H9 (cell line): Measurements from ENCODE around the gene NUDT8. TPM values are rescaled to one million over a fixed set of nuclear protein-coding genes. Genes with fewer than 3 reads are reported as not detected.
A peak's percentile ranks its signal among the peaks of the same experiment; 100 is the strongest.

Experiments used
- DNase-seq: peaks from one replicate; pipeline ENCODE4 v3.0.0-alpha.2; 2017
- H2AFZ ChIP-seq: one replicate; pipeline ENCODE4 v1.6.1; 2013; ENCODE audit warnings: mild to moderate bottlenecking, low read length, control low read depth, moderate library complexity
- H2AK5ac ChIP-seq: 2 replicates; pipeline ENCODE4 v1.6.1; 2013; ENCODE audit warnings: low read length, control low read depth, mixed read lengths; ENCODE audit not compliant: insufficient read length
- H2BK120ac ChIP-seq: one replicate; pipeline ENCODE4 v1.6.1; 2013; ENCODE audit warnings: low read depth, mild to moderate bottlenecking, low read length, control low read depth, inconsistent platforms; ENCODE audit not compliant: poor library complexity, severe bottlenecking
- H2BK12ac ChIP-seq: 2 replicates; pipeline ENCODE4 v1.6.1; 2013; ENCODE audit warnings: low read length, control low read depth, mixed read lengths, low read depth; ENCODE audit not compliant: insufficient read length
- H2BK15ac ChIP-seq: 2 replicates; pipeline ENCODE4 v1.6.1; 2013; ENCODE audit warnings: low read depth, low read length, control low read depth
- H2BK20ac ChIP-seq: one replicate; pipeline ENCODE4 v1.6.1; 2013; ENCODE audit warnings: low read depth, mild to moderate bottlenecking, low read length, control low read depth, inconsistent platforms; ENCODE audit not compliant: poor library complexity, severe bottlenecking
- H2BK5ac ChIP-seq: 2 replicates; pipeline ENCODE4 v1.6.1; 2013; ENCODE audit warnings: low read length, control low read depth, mixed read lengths; ENCODE audit not compliant: insufficient read length
- H3K14ac ChIP-seq: 2 replicates; pipeline ENCODE4 v1.6.1; 2013; ENCODE audit warnings: low read length, control low read depth; ENCODE audit not compliant: insufficient read depth
- H3K18ac ChIP-seq: 2 replicates; pipeline ENCODE4 v1.6.1; 2013; ENCODE audit warnings: low read depth, mild to moderate bottlenecking, mixed read lengths, low read length, control low read depth; ENCODE audit not compliant: insufficient read length
- H3K23ac ChIP-seq: 2 replicates; pipeline ENCODE4 v1.6.1; 2013; ENCODE audit warnings: low read length, control low read depth, mixed read lengths, low read depth; ENCODE audit not compliant: insufficient read length
- H3K23me2 ChIP-seq: 2 replicates; pipeline ENCODE4 v1.6.1; 2013; ENCODE audit warnings: low read depth, mild to moderate bottlenecking, mixed read lengths, low read length, control low read depth; ENCODE audit not compliant: insufficient read length, poor library complexity, severe bottlenecking
- H3K27ac ChIP-seq: 2 replicates; pipeline ENCODE4 v1.5.1; 2013; ENCODE audit warnings: low read length, control low read depth, mixed read lengths, low read depth; ENCODE audit not compliant: insufficient read length
- H3K27me3 ChIP-seq: 2 replicates; pipeline ENCODE4 v1.6.1; 2013; ENCODE audit warnings: low read length, control low read depth, inconsistent platforms; ENCODE audit not compliant: insufficient read depth
- H3K4ac ChIP-seq: 2 replicates; pipeline ENCODE4 v1.6.1; 2013; ENCODE audit warnings: low read depth, mild to moderate bottlenecking, control low read depth, inconsistent platforms, low read length, moderate library complexity
- H3K4me1 ChIP-seq: 2 replicates; pipeline ENCODE4 v1.6.1; 2013; ENCODE audit warnings: low read length, control low read depth, inconsistent platforms; ENCODE audit not compliant: insufficient read depth
- H3K4me2 ChIP-seq: 2 replicates; pipeline ENCODE4 v1.6.1; 2013; ENCODE audit warnings: low read length, control low read depth, mixed read lengths; ENCODE audit not compliant: insufficient read length, insufficient read depth
- H3K56ac ChIP-seq: 2 replicates; pipeline ENCODE4 v1.6.1; 2013; ENCODE audit warnings: low read depth, mild to moderate bottlenecking, mixed read lengths, low read length, control low read depth; ENCODE audit not compliant: insufficient read length
- H3K79me1 ChIP-seq: 2 replicates; pipeline ENCODE4 v1.6.1; 2013; ENCODE audit warnings: low read depth, mild to moderate bottlenecking, moderate library complexity, low read length, control low read depth, inconsistent platforms; ENCODE audit not compliant: insufficient read depth, poor library complexity, severe bottlenecking
- H3K79me2 ChIP-seq: 2 replicates; pipeline ENCODE4 v1.6.1; 2013; ENCODE audit warnings: low read length, control low read depth, inconsistent platforms; ENCODE audit not compliant: insufficient read depth
- H3K9ac ChIP-seq: 2 replicates; pipeline ENCODE4 v1.6.1; 2013; ENCODE audit warnings: low read length, control low read depth, mixed read lengths; ENCODE audit not compliant: insufficient read length; ENCODE audit errors: extremely low read depth
- H3K9me3 ChIP-seq: one replicate; pipeline ENCODE4 v1.6.1; 2013; ENCODE audit warnings: low read depth, low read length, inconsistent platforms; ENCODE audit not compliant: control insufficient read depth
- H3T11ph ChIP-seq: one replicate; pipeline ENCODE4 v1.6.1; 2013; ENCODE audit warnings: mild to moderate bottlenecking, low read length, control low read depth, inconsistent platforms
- H4K20me1 ChIP-seq: one replicate; pipeline ENCODE4 v1.6.1; 2013; ENCODE audit not compliant: control insufficient read depth, insufficient read length, insufficient read depth
- H4K5ac ChIP-seq: 2 replicates; pipeline ENCODE4 v1.6.1; 2013; ENCODE audit warnings: low read depth, mild to moderate bottlenecking, mixed read lengths, low read length, control low read depth; ENCODE audit not compliant: insufficient read length
- H4K8ac ChIP-seq: replicated peaks from 2 replicates; pipeline ENCODE4 v1.6.1; 2013; ENCODE audit warnings: low read length, control low read depth, mixed read lengths, low read depth; ENCODE audit not compliant: insufficient read length
- H4K91ac ChIP-seq: 2 replicates; pipeline ENCODE4 v1.6.1; 2013; ENCODE audit warnings: low read depth, mild to moderate bottlenecking, moderate library complexity, mixed read lengths, low read length, control low read depth; ENCODE audit not compliant: insufficient read length
- H3K27ac Mint-ChIP-seq, 3 experiments: 2 replicates in 2 of 3; 3 replicates in 1 of 3; pipeline ENCODE4 v1.8.0; 2020 to 2021; ENCODE audit warnings: mixed read lengths in 3 of 3, mild to moderate bottlenecking in 1 of 3, moderate library complexity in 1 of 3
- H3K27me3 Mint-ChIP-seq: 2 replicates; pipeline ENCODE4 v1.8.0; 2021; ENCODE audit warnings: low read depth, mild to moderate bottlenecking, moderate library complexity, mixed read lengths
- H3K36me3 Mint-ChIP-seq, 3 experiments: 2 replicates in 2 of 3; 3 replicates in 1 of 3; pipeline ENCODE4 v1.8.0; 2020 to 2021; ENCODE audit warnings: low read depth in 3 of 3, mixed read lengths in 3 of 3; ENCODE audit not compliant: insufficient read depth in 1 of 3
- H3K4me1 Mint-ChIP-seq, 2 experiments: 2 replicates each; pipeline ENCODE4 v1.8.0; 2020; ENCODE audit warnings: mixed read lengths in 2 of 2
- H3K4me3 Mint-ChIP-seq, 2 experiments: 2 replicates in 1 of 2; 3 replicates in 1 of 2; pipeline ENCODE4 v1.8.0; 2020 to 2021; ENCODE audit warnings: mild to moderate bottlenecking in 2 of 2, mixed read lengths in 2 of 2, moderate library complexity in 1 of 2
- H3K9me3 Mint-ChIP-seq, 2 experiments: 2 replicates in 1 of 2; 3 replicates in 1 of 2; pipeline ENCODE4 v1.8.0; 2020; ENCODE audit warnings: mild to moderate bottlenecking in 2 of 2, mixed read lengths in 2 of 2, moderate library complexity in 1 of 2
- CTCF ChIP-seq: fragments of 200-600 bp; sonication (generic); conservative IDR thresholded peaks from 3 replicates; pipeline ENCODE4 v1.8.0; 2021; ENCODE audit warnings: antibody characterized with exemption, mild to moderate bottlenecking
- whole genome bisulfite sequencing: extraction: QIAGEN DNeasy Blood & Tissue Kit; methylation state at CpG from one replicate; pipeline ENCODE4 v1.1.7; 2013; ENCODE audit warnings: missing lambda C conversion rate, low lambda C conversion rate, mixed read lengths; ENCODE audit not compliant: insufficient read length; ENCODE audit errors: extremely low coverage; 5-methylcytosine and 5-hydroxymethylcytosine counted together
- total RNA-seq: library from RNA; stranded (reverse); gene quantifications from 2 replicates; pipeline ENCODE4 v1.2.1, GENCODE V29; 2021

NUDT8 gene
- total RNA-seq, 1 experiment from 2014 or later = 6.5 TPM

- no peak overlapping the region for H2BK15ac ChIP-seq
- no CpG with 5 or more reads among the region's 22 CpGs for WGBS
- no peak for DNase-seq
- H3K18ac ChIP-seq = no peak overlapping the region
- no peaks in the 10 kb centered on the region for H3K79me2 ChIP-seq
- H4K8ac ChIP-seq = no peak overlapping the region
- TF ChIP-seq CTCF = no peak
- H3K4ac ChIP-seq = no peak overlapping the region
- Mint-ChIP-seq H3K27me3 (peaks cover 21% of the 10 kb centered on the region), H3K4me1 (peaks cover 4 to 7% of the 10 kb centered on the region in 2 experiments; a peak in 3 of 4 replicates), H3K36me3 (no peaks in the 10 kb centered on the region), H3K9me3 (peaks cover 3 to 5% of the 10 kb centered on the region in 2 experiments; a peak in 4 of 5 replicates), H3K27ac (peak overlapping the region in 1 of 3 experiments; percentile 41; a peak in 2 of 7 replicates), H3K4me3 (peak overlapping the region in 1 of 2 experiments; percentile 20; a peak in 1 of 5 replicates)
- H2BK20ac ChIP-seq = no peak overlapping the region
- H3K9ac ChIP-seq = no peak overlapping the region
- H2BK12ac ChIP-seq = no peak overlapping the region
- no peak overlapping the region for H2BK5ac ChIP-seq
- no peak overlapping the region for H2AFZ ChIP-seq
- no peaks in the 10 kb centered on the region for H3K23me2 ChIP-seq
- no peaks in the 10 kb centered on the region for H3K79me1 ChIP-seq
- no peak overlapping the region for H2AK5ac ChIP-seq
- no peaks in the 10 kb centered on the region for H3K4me1 ChIP-seq
- H3K27me3 ChIP-seq = no peaks in the 10 kb centered on the region
- no peak overlapping the region for H2BK120ac ChIP-seq
- no peak overlapping the region for H3K56ac ChIP-seq
- no peak overlapping the region for H3T11ph ChIP-seq
- no peak overlapping the region for H3K27ac ChIP-seq
- no peak overlapping the region for H3K4me2 ChIP-seq
- no peaks in the 10 kb centered on the region for H4K20me1 ChIP-seq
- no peak overlapping the region for H3K23ac ChIP-seq
- H4K5ac ChIP-seq = peak overlapping the region; percentile 1
- no peak overlapping the region for H4K91ac ChIP-seq
- no peaks in the 10 kb centered on the region for H3K9me3 ChIP-seq
- H3K14ac ChIP-seq = no peak overlapping the region
These were observed 20.1 kb upstream of the NUDT8 start for GRCh38 chr11:67649634-67650510.
